HEK293T (cell line): ENCODE measurements around the gene PCDHGA9.

Experiments used
- ARNT ChIP-seq: fragments of 450-650 bp; IDR thresholded peaks from 2 replicates; pipeline ENCODE4 v1.6.1; 2017; ENCODE audit warnings: mild to moderate bottlenecking
- BHLHE40 ChIP-seq: fragments of 450-650 bp; IDR thresholded peaks from 2 replicates; pipeline ENCODE4 v1.6.1; 2016; ENCODE audit warnings: mild to moderate bottlenecking, moderate library complexity, borderline replicate concordance
- CTBP1 ChIP-seq: fragments of 450-650 bp; IDR thresholded peaks from 2 replicates; pipeline ENCODE4 v1.6.1; 2016; ENCODE audit warnings: borderline replicate concordance
- ELF4 ChIP-seq: fragments of 450-650 bp; IDR thresholded peaks from 2 replicates; pipeline ENCODE4 v1.6.1; 2017; ENCODE audit warnings: antibody characterized with exemption
- FOXA1 ChIP-seq: fragments of 450-650 bp; IDR thresholded peaks from 2 replicates; pipeline ENCODE4 v1.6.1; 2016; ENCODE audit warnings: mild to moderate bottlenecking
- FOXK2 ChIP-seq: fragments of 450-650 bp; IDR thresholded peaks from 2 replicates; pipeline ENCODE4 v1.6.1; 2016; ENCODE audit warnings: mild to moderate bottlenecking
- FOXM1 ChIP-seq: fragments of 450-650 bp; IDR thresholded peaks from 2 replicates; pipeline ENCODE4 v1.6.1; 2017; ENCODE audit warnings: mild to moderate bottlenecking, borderline replicate concordance
- HDGF ChIP-seq: fragments of 450-650 bp; IDR thresholded peaks from 2 replicates; pipeline ENCODE4 v1.6.1; 2017; ENCODE audit warnings: antibody characterized with exemption, borderline replicate concordance
- NFRKB ChIP-seq: fragments of 450-650 bp; IDR thresholded peaks from 2 replicates; pipeline ENCODE4 v1.6.1; 2016; ENCODE audit warnings: mild to moderate bottlenecking, moderate library complexity
- PKNOX1 ChIP-seq: fragments of 450-650 bp; IDR thresholded peaks from 2 replicates; pipeline ENCODE4 v1.6.1; 2016
- SP1 ChIP-seq: fragments of 450-650 bp; IDR thresholded peaks from 2 replicates; pipeline ENCODE4 v1.6.1; 2017
- SUZ12 ChIP-seq: fragments of 450-650 bp; IDR thresholded peaks from 2 replicates; pipeline ENCODE4 v1.6.1; 2016; ENCODE audit warnings: mild to moderate bottlenecking
- TARDBP ChIP-seq: fragments of 450-650 bp; IDR thresholded peaks from 2 replicates; pipeline ENCODE4 v1.6.1; 2016
- ZNF384 ChIP-seq: fragments of 450-650 bp; IDR thresholded peaks from 2 replicates; pipeline ENCODE4 v1.6.1; 2016

GRCh38 chr5:141422742-141423291, 20.2 kb downstream of the PCDHGA9 start:
- no peak for TF ChIP-seq SUZ12
- no peak for TF ChIP-seq SP1
- TF ChIP-seq FOXA1, result no peak
- no peak for TF ChIP-seq ARNT
- TF ChIP-seq ZNF384, result no peak
- TF ChIP-seq CTBP1, result no peak
- no peak for TF ChIP-seq PKNOX1
- no peak for TF ChIP-seq FOXK2
- TF ChIP-seq HDGF, result no peak
- no peak for TF ChIP-seq FOXM1
- no peak for TF ChIP-seq TARDBP
- TF ChIP-seq BHLHE40, result no peak
- TF ChIP-seq NFRKB, result no peak
- no peak for TF ChIP-seq ELF4
